GM19372 (cell line): ENCODE data around the gene FBXO39.
"Not testable (repeated sequence)": the region's sequence is repeated elsewhere in the genome, so short reads cannot be mapped to it uniquely, and the experiment has no call there.

ENCODE experiments used
- ATAC-seq: cut with Tn5 transposase; IDR thresholded peaks from one replicate; pipeline ENCODE4 v1.9.1; 2021; ENCODE audit warnings: mild to moderate bottlenecking, low read depth, moderate library complexity; ENCODE audit not compliant: unreplicated experiment

Gene FBXO39

DNA sequence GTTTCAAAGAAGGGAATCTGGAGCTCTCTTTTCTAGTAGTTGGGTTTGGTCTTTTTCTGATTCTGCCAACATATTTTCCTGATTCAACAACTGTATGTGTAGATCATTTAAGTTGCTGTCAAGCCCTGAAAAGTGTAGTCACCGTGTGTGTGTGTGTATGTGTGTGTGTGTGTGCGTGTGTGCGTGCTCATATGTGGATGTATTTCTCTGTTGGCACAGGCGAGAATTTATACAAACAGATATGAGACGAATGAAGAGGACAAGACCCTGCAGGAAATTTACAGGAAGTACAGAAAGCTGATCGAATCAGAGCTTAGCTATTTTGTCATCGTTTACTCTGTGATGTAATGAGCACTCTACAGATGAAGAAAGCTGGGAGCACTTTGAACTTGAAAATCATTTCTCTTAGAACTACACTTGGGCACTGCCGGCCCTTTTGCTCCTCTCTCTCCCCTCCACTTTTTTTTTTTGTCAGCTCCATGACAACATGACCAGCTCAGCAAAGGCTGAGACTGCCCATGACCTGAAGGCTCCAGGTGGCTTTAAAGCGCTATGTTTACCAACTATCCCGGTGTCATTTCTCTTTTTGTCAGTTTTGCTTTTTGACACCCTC, 11.2 kb downstream of the FBXO39 start:
- ATAC-seq, result no peak

DNA sequence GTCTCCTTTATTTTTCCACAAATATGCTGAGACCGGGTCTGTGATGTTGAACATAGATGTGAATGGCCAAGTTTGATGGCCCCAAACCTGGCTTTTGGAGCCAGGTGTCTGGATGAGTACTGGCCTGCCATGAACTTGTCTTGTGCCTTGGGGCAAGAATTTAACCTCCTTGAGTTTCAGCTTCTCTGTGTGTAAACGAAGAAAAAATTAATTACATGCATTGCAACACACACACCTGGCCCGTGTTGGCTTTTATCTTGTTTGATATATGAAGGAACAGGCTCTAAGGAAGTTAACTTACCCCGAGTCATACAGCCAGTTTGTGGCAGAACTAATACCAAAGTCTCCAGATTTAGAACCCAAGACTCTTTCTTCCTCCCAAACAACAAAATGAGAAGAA, 13.1 kb downstream of the FBXO39 start:
- no peak for ATAC-seq

DNA sequence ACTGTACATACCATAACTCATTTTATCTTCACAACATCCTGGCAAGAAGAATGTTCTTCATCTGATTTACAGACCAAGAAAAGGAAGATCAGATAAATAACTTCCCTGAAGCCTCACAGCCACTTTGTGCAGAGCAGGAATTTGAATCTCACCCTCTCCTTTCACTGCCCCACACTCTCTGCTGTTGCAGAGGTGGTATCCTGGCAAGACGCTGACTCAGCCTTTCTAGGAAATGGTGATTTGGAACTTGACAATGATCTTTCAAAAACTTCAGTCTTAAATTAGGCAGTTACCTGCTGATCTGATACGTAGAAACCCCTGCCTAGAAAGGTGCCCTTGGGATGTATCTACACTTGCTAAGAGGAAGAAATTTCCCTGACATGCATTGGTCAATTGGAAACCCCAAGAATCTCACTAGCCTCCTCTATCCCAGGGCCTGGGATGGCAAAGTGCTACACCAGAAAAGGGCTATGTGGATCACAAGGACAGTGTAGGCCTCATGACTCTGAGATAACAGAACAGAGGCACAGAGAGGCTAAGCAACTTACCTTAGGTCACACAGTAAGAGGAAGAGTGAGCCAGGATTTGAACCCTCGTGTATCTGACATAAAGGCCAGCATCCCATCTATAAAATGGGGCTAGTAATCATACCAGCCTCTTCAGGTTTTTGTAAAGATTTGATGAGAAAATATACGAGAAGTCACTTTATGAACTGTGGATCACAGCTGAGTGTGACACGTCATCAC, 17.9 kb downstream of the FBXO39 start:
- no peak for ATAC-seq

- no peak for ATAC-seq
Observed at GRCh38 chr17:6796017-6796886, 20.2 kb downstream of the FBXO39 start.

- ATAC-seq, result no peak
Observed at GRCh38 chr17:6796887-6797490, 21.0 kb downstream of the FBXO39 start.

GRCh38 chr17:6797718-6798351, 21.8 kb downstream of the FBXO39 start:
- no peak for ATAC-seq

- no peak for ATAC-seq
Observed at GRCh38 chr17:6799738-6800137, 23.7 kb downstream of the FBXO39 start.

DNA sequence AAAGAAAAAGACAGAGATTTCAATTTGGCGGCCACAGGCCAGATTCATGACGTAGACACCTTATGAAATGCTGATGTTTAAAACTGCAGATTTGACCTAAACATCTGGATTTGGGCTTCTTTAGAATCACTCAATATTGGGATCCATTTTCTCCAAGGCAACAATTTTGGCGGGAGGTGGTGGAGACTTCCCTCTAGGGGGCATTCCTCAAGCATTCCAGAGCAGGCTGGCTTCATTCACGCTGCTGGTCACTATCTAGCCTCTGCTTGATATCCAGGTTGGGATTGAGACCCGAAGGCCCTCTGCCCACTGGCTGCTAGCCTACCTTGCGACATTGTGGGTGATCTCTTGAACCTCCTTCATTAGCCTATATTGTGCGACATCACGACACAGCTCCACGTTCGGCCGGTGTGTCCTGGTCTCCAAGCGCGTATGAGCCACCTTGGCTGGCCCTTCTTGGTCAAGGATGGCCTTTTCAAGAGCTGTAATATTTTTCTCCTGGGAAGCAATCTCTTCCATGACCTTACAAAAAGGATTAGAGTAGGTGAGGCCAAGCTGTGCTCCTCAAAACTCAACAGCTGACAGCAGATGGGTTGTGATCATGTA, 24.5 kb downstream of the FBXO39 start:
- ATAC-seq, result no peak

GRCh38 chr17:6811510-6811909, 35.5 kb downstream of the FBXO39 start:
- no peak for ATAC-seq

- ATAC-seq, result no peak
Observed at GRCh38 chr17:6812295-6812694, 36.3 kb downstream of the FBXO39 start.

GRCh38 chr17:6815775-6816174, 39.8 kb downstream of the FBXO39 start:
- ATAC-seq, result no peak

- not testable (repeated sequence) for ATAC-seq
Observed at GRCh38 chr17:6816368-6816767, 40.4 kb downstream of the FBXO39 start.

GRCh38 chr17:6818938-6819337, 42.9 kb downstream of the FBXO39 start:
- no peak for ATAC-seq

DNA sequence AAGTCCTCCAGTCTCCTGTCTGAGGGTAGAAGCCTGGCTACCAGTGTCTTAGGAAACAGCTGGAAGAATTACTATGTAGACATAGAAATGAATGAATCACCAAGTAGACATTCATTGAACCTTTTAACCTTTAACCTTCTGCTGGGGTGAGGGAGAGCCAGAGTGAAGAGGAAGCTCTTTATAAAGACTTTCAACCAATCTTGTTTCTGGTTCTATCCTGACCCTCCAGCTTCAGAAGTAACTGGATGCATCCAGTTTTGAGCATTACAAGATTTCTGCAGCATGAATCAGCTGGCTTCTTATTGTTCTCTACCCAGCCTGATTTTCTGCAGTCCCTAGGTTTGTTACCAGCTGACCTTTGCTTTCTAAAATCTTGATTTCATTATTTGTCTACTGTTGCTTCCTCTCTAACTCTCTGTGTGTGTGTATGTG, 47.0 kb downstream of the FBXO39 start:
- ATAC-seq, result no peak

GRCh38 chr17:6830383-6830986, 54.5 kb downstream of the FBXO39 start:
- no peak for ATAC-seq

DNA sequence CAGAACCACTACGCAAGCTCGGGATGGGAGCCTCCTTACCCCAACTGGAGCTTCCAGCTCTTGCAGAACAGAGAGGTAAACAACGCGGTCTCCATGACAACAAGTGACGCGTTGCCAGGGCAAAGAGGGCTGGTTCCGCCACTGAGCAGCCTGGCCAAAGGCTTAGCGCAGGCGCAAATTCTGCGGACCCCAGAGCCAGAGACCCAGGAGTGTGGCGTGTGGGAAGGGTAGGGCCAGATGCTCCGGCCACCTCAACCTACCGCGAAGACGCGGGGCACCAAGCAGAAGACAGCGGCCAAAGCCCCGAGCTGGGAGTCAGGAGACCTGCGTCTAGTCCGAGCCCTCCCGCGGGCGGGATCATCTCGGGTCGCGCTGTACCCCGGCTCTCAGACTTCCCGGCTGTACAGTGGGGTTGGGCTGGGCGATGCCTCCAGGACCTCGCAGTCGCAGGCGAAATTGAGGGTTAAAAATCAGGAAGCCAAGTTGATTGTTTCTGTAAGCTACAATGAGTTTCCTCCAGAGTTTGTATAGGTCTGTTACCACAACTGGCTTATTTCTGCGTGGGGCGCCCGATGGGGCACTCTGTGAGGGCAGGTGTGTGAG, 55.7 kb downstream of the FBXO39 start, which contains the start of gene TEKT1:
TSS of gene TEKT1 (minus strand) at position 69 of the 603 bp plus-strand sequence. CDS start 1,353 bp downstream, outside the sequence.
- no peak for ATAC-seq
